Adrenal gland (tissue), 5 donors: ENCODE measurements around the gene FSIP2.
"Not testable (repeated sequence)": the region's sequence is repeated elsewhere in the genome, so short reads cannot be mapped to it uniquely, and the experiment has no call there.

ENCODE experiments used
- CTCF ChIP-seq, 6 experiments: fragments of 450-650 bp in 4 of 6; fragments of 200-600 bp in 2 of 6; sonication (generic) in 1 of 6; IDR thresholded peaks; 1 replicate in 5 of 6; 2 replicates in 1 of 6; pipeline versions ENCODE4 v1.5.1 to v1.8.0; 2016 to 2021; ENCODE audit warnings: antibody characterized with exemption in 6 of 6, mild to moderate bottlenecking in 2 of 6, moderate library complexity in 1 of 6
- POLR2A ChIP-seq, 2 donors: fragments of 450-650 bp; IDR thresholded peaks; one replicate each; pipeline ENCODE4 v1.6.1; 2017; ENCODE audit warnings: antibody characterized with exemption in 2 of 2, mild to moderate bottlenecking in 2 of 2, moderate library complexity in 1 of 2
- donor health status: DM: no; HTN: no; CAD: no.

- TF ChIP-seq POLR2A, CTCF (IDR thresholded peaks at IDR 0.05): not testable (repeated sequence)
Measured at GRCh38 chr2:185864468-185865260, 126.1 kb downstream of the FSIP2 start.
